HepG2 (cell line): ENCODE measurements around the gene GNAL. TPM values are rescaled to one million over a fixed set of nuclear protein-coding genes. Genes with fewer than 3 reads are reported as not detected.

ENCODE experiments used
- ATAC-seq: fragments of 200-7000 bp; cut with Tn5 transposase; 3 replicates; pipeline ENCODE4 v1.9.1; 2020; ENCODE audit warnings: mild to moderate bottlenecking, moderate library complexity
- BruUV-seq: library from RNA; stranded (reverse); fragments of 400-500 nt; replicated peaks from 2 replicates; lab custom pipeline; 2021; lab: Mats Ljungman, UMichigan
- CTCF ChIA-PET: fragments of 300-600 bp; formaldehyde crosslinking; extraction: SDS; loops from one replicate; lab custom pipeline; 2021; ENCODE audit warnings: low total read pairs, inconsistent platforms, low intra/inter-chr PET ratio; lab: Yijun Ruan, JAX
- POLR2A ChIA-PET: fragments of 350-600 bp; sonication (Branson Sonifier 250); formaldehyde crosslinking; loops from one replicate; lab custom pipeline; 2020; ENCODE audit warnings: antibody characterized with exemption, inconsistent platforms; lab: Yijun Ruan, JAX
- DNase-seq: peaks from one replicate; pipeline ENCODE4 v3.0.0-alpha.2; 2015; ENCODE audit warnings: low spot score
- FAIRE-seq: peaks from 3 replicates; lab custom pipeline; 2011; peaks lifted over from hg19 to GRCh38; lab: Jason Lieb, UNC
- H2AFZ ChIP-seq: one replicate; pipeline ENCODE4 v1.6.1; 2011; ENCODE audit warnings: low read length, inconsistent platforms
- H3K27ac ChIP-seq: fragments of 300-600 bp; 3 replicates; pipeline ENCODE4 v1.8.0; 2011; ENCODE audit warnings: mixed run types, mild to moderate bottlenecking, mixed read lengths, low read length, inconsistent platforms; ENCODE audit not compliant: insufficient read depth; ENCODE audit errors: extremely low read length
- H3K27me3 ChIP-seq, 2 experiments: fragments of 200-600 bp in 1 of 2; 2 replicates in 1 of 2; 3 replicates in 1 of 2; pipeline versions ENCODE4 v1.6.0 to v1.8.0; 2011; ENCODE audit warnings: low read length in 2 of 2, mild to moderate bottlenecking in 2 of 2, moderate library complexity in 2 of 2, inconsistent platforms in 1 of 2; ENCODE audit not compliant: insufficient read depth in 2 of 2, control insufficient read depth in 1 of 2
- H3K36me3 ChIP-seq, 2 experiments: fragments of 200-600 bp in 1 of 2; replicated peaks in 1 of 2; 2 replicates in 1 of 2; 3 replicates in 1 of 2; pipeline versions ENCODE4 v1.5.1 to v1.8.0; 2011; ENCODE audit warnings: low read length in 2 of 2, inconsistent platforms in 1 of 2; ENCODE audit not compliant: insufficient read depth in 2 of 2, control insufficient read depth in 1 of 2
- H3K4me1 ChIP-seq: 2 replicates; pipeline ENCODE4 v1.5.1; 2012; ENCODE audit warnings: low read length, inconsistent platforms; ENCODE audit not compliant: insufficient read depth
- H3K4me2 ChIP-seq: 2 replicates; pipeline ENCODE4 v1.6.0; 2011; ENCODE audit warnings: low read depth, low read length, inconsistent platforms
- H3K4me3 ChIP-seq, 3 experiments: fragments of 200-600 bp in 1 of 3; sonication (generic), shearing (Covaris generic) in 1 of 3; replicated peaks in 1 of 3; 2 replicates each; pipeline ENCODE4 v1.5.1; 2011 to 2016; ENCODE audit warnings: low read length in 3 of 3, inconsistent platforms in 2 of 3, low read depth in 2 of 3, mild to moderate bottlenecking in 2 of 3, control low read depth in 1 of 3, mixed read lengths in 1 of 3; ENCODE audit not compliant: insufficient read depth in 1 of 3
- H3K79me2 ChIP-seq: one replicate; pipeline ENCODE4 v1.6.1; 2011; ENCODE audit warnings: low read length, inconsistent platforms; ENCODE audit not compliant: insufficient read depth
- H3K9ac ChIP-seq: 2 replicates; pipeline ENCODE4 v1.6.0; 2011; ENCODE audit warnings: mild to moderate bottlenecking, low read depth, low read length, inconsistent platforms; ENCODE audit not compliant: insufficient read depth
- H3K9me3 ChIP-seq: 2 replicates; pipeline ENCODE4 v1.5.1; 2012; ENCODE audit warnings: mild to moderate bottlenecking, low read length
- H4K20me1 ChIP-seq: 2 replicates; pipeline ENCODE4 v1.6.0; 2011; ENCODE audit warnings: inconsistent platforms, mild to moderate bottlenecking, low read length, moderate library complexity; ENCODE audit not compliant: insufficient read depth
- CTCF ChIP-seq: sonication (generic); formaldehyde crosslinking; IDR thresholded peaks from 2 replicates; pipeline ENCODE4 v1.5.0; 2020; ENCODE audit warnings: mild to moderate bottlenecking, missing genetic modification reagents, moderate library complexity
- PCBP2 ChIP-seq: fragments of 200-400 bp; formaldehyde crosslinking; optimal IDR thresholded peaks from 2 replicates; pipeline ENCODE3; 2018; ENCODE audit warnings: low read length, low read depth; ENCODE audit not compliant: poor library complexity, severe bottlenecking
- PHB2 ChIP-seq: fragments of 450-650 bp; IDR thresholded peaks from 2 replicates; pipeline ENCODE4 v1.6.1; 2018; ENCODE audit not compliant: partially characterized antibody
- SETDB1 ChIP-seq: sonication (generic); formaldehyde crosslinking; IDR thresholded peaks from 2 replicates; pipeline ENCODE4 v1.5.1; 2020; ENCODE audit warnings: missing genetic modification reagents, mild to moderate bottlenecking, borderline replicate concordance
- SOX6 ChIP-seq, 2 experiments: fragments of 450-650 bp in 1 of 2; sonication (generic) in 1 of 2; formaldehyde crosslinking in 1 of 2; IDR thresholded peaks; 2 replicates each; pipeline versions ENCODE4 v1.4.0 to v1.6.1; 2017 to 2020; ENCODE audit warnings: antibody characterized with exemption in 1 of 2, mild to moderate bottlenecking in 1 of 2, missing genetic modification reagents in 1 of 2
- TBL1XR1 ChIP-seq: fragments of 150-350 bp; IDR thresholded peaks from 2 replicates; pipeline ENCODE4 v1.6.1; 2014; ENCODE audit warnings: borderline replicate concordance, low read length; ENCODE audit not compliant: partially characterized antibody
- USF2 ChIP-seq, 2 experiments: sonication (generic) in 1 of 2; formaldehyde crosslinking in 1 of 2; IDR thresholded peaks; 2 replicates each; pipeline versions ENCODE4 v1.5.1 to v1.6.1; 2011 to 2020; ENCODE audit warnings: borderline replicate concordance in 1 of 2, low read depth in 1 of 2, low read length in 1 of 2, mild to moderate bottlenecking in 1 of 2, missing genetic modification reagents in 1 of 2, moderate library complexity in 1 of 2
- ZC3H4 ChIP-seq: sonication (generic); formaldehyde crosslinking; IDR thresholded peaks from 2 replicates; pipeline ENCODE4 v1.4.0; 2020; ENCODE audit warnings: missing genetic modification reagents, borderline replicate concordance
- ZFP41 ChIP-seq: sonication (generic); formaldehyde crosslinking; IDR thresholded peaks from 2 replicates; pipeline ENCODE4 v1.4.0; 2020; ENCODE audit warnings: mild to moderate bottlenecking, missing genetic modification reagents, borderline replicate concordance
- ZNF260 ChIP-seq: sonication (generic); formaldehyde crosslinking; IDR thresholded peaks from 2 replicates; pipeline ENCODE4 v1.4.0; 2020; ENCODE audit warnings: missing genetic modification reagents, low read depth, mild to moderate bottlenecking, borderline replicate concordance
- ZNF3 ChIP-seq: IDR thresholded peaks from 2 replicates; pipeline ENCODE4 v1.7.0; 2017; ENCODE audit warnings: inconsistent platforms
- ZNF672 ChIP-seq: sonication (generic); formaldehyde crosslinking; IDR thresholded peaks from 2 replicates; pipeline ENCODE4 v1.8.1; 2022; ENCODE audit warnings: missing genetic modification reagents
- ZNF7 ChIP-seq: IDR thresholded peaks from 2 replicates; pipeline ENCODE4 v1.6.1; 2016; ENCODE audit warnings: missing biosample characterization, missing genetic modification reagents
- ZNF761 ChIP-seq: sonication (generic); formaldehyde crosslinking; conservative IDR thresholded peaks from 2 replicates; pipeline ENCODE4 v1.4.0; 2020; ENCODE audit warnings: mild to moderate bottlenecking, missing genetic modification reagents
- ZNF768 ChIP-seq: sonication (generic); formaldehyde crosslinking; IDR thresholded peaks from 2 replicates; pipeline ENCODE4 v1.4.0; 2020; ENCODE audit warnings: missing genetic modification reagents
- WGBS: methylation state at CpG from one replicate; pipeline ENCODE4 v1.1.6; 2017; ENCODE audit warnings: low lambda C conversion rate; 5-methylcytosine and 5-hydroxymethylcytosine counted together
- in situ Hi-C: cut with HindIII; loops from 2 replicates; pipeline ENCODE4 v1.10.0; 2017; ENCODE audit warnings: low pct_unique_long_range_greater_than_20kb; ENCODE audit not compliant: extremely low pct_ligation_motif_present
- intact Hi-C: fragments of 100-400 bp; cut with micrococcal nuclease; formaldehyde crosslinking; loops from one replicate; pipeline ENCODE4 v1.10.0; 2022; ENCODE audit not compliant: unreplicated experiment
- polyA plus RNA-seq, 8 experiments: library from polyadenylated mRNA; depleted of rRNA in 3 of 8; stranded (reverse) in 7 of 8; unstranded in 1 of 8; fragments of >200 nt; fragmentation: Illumina TruSeq in 4 of 8; extraction: Trizol in 4 of 8; gene quantifications; 2 replicates each; pipeline versions ENCODE4 v1.2.1 to v1.2.3, GENCODE V29; 2011 to 2016; ENCODE audit warnings: low read depth in 4 of 8, missing spikeins in 1 of 8, mixed read lengths in 1 of 8; ENCODE audit not compliant: insufficient read depth in 1 of 8
- total RNA-seq, 5 experiments: library from RNA; depleted of rRNA; stranded (reverse); fragments of >200 nt; fragmentation: Illumina TruSeq; extraction: Trizol; gene quantifications; 2 replicates each; pipeline ENCODE4 v1.2.3, GENCODE V29; 2016; ENCODE audit warnings: low read depth in 1 of 5
- TF ChIP-seq, protein P1 (sequence below): sonication (generic); formaldehyde crosslinking; IDR thresholded peaks from 2 replicates; pipeline ENCODE4 v1.4.0; 2020; ENCODE audit warnings: missing genetic modification reagents, low read depth, mild to moderate bottlenecking, borderline replicate concordance
- TF ChIP-seq, protein P2 (sequence below): sonication (generic); formaldehyde crosslinking; IDR thresholded peaks from 2 replicates; pipeline ENCODE4 v1.4.0; 2020; ENCODE audit warnings: missing genetic modification reagents

The GNAL gene
- total and polyA plus RNA-seq, 2 of the 13 experiments (the other 11 are each of a cell fraction or from before 2014, with no cell fraction given): 0.87 to 1.4 TPM

DNA sequence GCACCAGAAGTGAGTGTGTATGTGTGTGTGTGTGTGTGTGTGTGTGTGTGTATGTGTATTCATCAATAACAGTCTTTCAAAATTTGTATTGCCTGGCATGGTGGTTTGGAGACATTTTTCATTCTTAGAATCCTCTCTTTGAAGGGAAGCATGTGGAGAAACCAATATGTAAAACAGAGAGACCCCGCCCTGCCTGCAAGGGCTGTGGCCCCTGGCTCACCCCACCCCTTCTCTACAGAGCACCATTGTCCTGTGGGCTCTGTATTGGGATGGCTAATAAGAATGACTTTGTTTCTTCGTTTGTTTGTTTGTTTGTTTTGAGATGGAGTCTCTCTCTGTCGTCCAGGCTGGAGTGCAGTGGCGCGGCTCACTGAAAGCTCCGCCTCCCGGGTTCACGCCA lies 65.9 kb downstream of the GNAL start (continued):
- no peak for TF ChIP-seq USF2 (IDR thresholded peaks at IDR 0.05; ENCODE audit: low read depth, low read length)
- TF ChIP-seq USF2 (CRISPR knock-in tag; IDR thresholded peaks at IDR 0.05; ENCODE audit: borderline replicate concordance): no peak
- no peak for TF ChIP-seq ZNF3 (CRISPR knock-in tag)
- no peak for TF ChIP-seq PCBP2
- TF ChIP-seq ZNF672 (CRISPR knock-in tag): no peak
- no peak for TF ChIP-seq ZFP41
- no peak for TF ChIP-seq ZC3H4 (CRISPR knock-in tag)
- TF ChIP-seq ZNF7 (CRISPR knock-in tag): no peak
- TF ChIP-seq, protein P1, sequence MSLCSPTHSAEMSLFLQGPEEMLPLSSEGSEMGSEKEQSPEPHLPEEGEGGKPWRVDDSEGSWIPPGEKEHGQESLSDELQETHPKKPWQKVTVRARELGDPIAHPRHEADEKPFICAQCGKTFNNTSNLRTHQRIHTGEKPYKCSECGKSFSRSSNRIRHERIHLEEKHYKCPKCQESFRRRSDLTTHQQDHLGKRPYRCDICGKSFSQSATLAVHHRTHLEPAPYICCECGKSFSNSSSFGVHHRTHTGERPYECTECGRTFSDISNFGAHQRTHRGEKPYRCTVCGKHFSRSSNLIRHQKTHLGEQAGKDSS (CRISPR knock-in tag): no peak
- no peak for TF ChIP-seq TBL1XR1

- no TSS peak for BruUV-seq
- DNase-seq: no peak
- no peak overlapping the region for H3K4me2 ChIP-seq
- no peak overlapping the region for H3K9ac ChIP-seq
- intact Hi-C loops: no loop called here
- ChIA-PET POLR2A (no interaction called here), CTCF (no interaction called here)
- no peaks in the 10 kb centered on the region for H3K36me3 ChIP-seq
- no peaks in the 10 kb centered on the region for H3K9me3 ChIP-seq
- H3K27ac ChIP-seq: no peak overlapping the region
- H3K4me3 ChIP-seq: no peak overlapping the region
- 0 out of 5 replicates have a peak, but pooled peaks cover 0 to 7% of the 10 kb centered on the region in 2 experiments for H3K27me3 ChIP-seq
- no peak overlapping the region for H2AFZ ChIP-seq
- in situ Hi-C loops: no loop called here
- no peak for FAIRE-seq
- WGBS: 21% methylated on average over 5 of the region's 5 CpGs
- H3K79me2 ChIP-seq: no peaks in the 10 kb centered on the region
- ATAC-seq: no peak
- H4K20me1 ChIP-seq: no peaks in the 10 kb centered on the region
- H3K4me1 ChIP-seq: no peaks in the 10 kb centered on the region
- TF ChIP-seq SOX6 (IDR thresholded peaks at IDR 0.05): no peak
- TF ChIP-seq SOX6 (CRISPR knock-in tag; IDR thresholded peaks at IDR 0.05): no peak
- no peak for TF ChIP-seq ZNF761
- no peak for TF ChIP-seq PHB2
- no peak for TF ChIP-seq CTCF (CRISPR knock-in tag)
- no peak for TF ChIP-seq ZNF260 (CRISPR knock-in tag)
- TF ChIP-seq SETDB1 (CRISPR knock-in tag): no peak
- TF ChIP-seq ZNF768: no peak
- TF ChIP-seq, protein P2, sequence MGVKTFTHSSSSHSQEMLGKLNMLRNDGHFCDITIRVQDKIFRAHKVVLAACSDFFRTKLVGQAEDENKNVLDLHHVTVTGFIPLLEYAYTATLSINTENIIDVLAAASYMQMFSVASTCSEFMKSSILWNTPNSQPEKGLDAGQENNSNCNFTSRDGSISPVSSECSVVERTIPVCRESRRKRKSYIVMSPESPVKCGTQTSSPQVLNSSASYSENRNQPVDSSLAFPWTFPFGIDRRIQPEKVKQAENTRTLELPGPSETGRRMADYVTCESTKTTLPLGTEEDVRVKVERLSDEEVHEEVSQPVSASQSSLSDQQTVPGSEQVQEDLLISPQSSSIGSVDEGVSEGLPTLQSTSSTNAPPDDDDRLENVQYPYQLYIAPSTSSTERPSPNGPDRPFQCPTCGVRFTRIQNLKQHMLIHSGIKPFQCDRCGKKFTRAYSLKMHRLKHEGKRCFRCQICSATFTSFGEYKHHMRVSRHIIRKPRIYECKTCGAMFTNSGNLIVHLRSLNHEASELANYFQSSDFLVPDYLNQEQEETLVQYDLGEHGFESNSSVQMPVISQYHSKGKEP: no peak
Observed at GRCh38 chr18:11757084-11757590, 68.1 kb downstream of the GNAL start.
